ENCODE results near the gene LDB3.

- TF ChIP-seq CTCF (IDR thresholded peaks at IDR 0.05) (no peak), POLR2AphosphoS5 (IDR thresholded peaks at IDR 0.05) (no peak), POLR2A (IDR thresholded peaks at IDR 0.05) (no peak)
Measured at GRCh38 chr10:86689146-86689545, 20.8 kb downstream of the LDB3 start.

Data from upper lobe of left lung (tissue), 4 donors.